ENCODE measurements around the gene IRF2BP1.

IRF2BP1 gene

DNA sequence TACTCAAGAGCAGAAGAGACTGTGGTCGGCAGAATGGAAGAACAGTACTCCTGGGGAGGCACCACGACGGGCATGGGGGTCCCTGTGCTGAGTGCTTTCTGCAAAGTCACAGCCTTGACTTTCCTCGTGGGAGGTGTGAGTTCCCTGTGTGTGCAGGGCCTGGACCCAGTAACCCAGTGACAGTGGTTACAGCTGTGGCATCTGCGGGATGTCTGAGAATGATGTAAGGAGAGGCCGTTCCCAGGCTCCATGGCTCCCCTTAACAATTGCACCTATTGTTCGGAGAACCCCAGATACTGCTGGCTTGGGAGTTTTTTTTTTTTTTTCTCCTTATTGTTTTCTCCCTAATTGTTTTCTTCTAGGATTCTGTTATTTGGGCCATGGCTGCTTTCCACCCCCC is 33.7 kb upstream of the IRF2BP1 start:
- no peak for TF ChIP-seq ZFP37 (tag by site-specific recombination; IDR thresholded peaks at IDR 0.05)
- TF ChIP-seq, protein P1, sequence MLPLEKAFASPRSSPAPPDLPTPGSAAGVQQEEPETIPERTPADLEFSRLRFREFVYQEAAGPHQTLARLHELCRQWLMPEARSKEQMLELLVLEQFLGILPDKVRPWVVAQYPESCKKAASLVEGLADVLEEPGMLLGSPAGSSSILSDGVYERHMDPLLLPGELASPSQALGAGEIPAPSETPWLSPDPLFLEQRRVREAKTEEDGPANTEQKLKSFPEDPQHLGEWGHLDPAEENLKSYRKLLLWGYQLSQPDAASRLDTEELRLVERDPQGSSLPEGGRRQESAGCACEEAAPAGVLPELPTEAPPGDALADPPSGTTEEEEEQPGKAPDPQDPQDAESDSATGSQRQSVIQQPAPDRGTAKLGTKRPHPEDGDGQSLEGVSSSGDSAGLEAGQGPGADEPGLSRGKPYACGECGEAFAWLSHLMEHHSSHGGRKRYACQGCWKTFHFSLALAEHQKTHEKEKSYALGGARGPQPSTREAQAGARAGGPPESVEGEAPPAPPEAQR (tag by site-specific recombination; IDR thresholded peaks at IDR 0.05) = no peak
- no peak for TF ChIP-seq HOXA7 (CRISPR knock-in tag; IDR thresholded peaks at IDR 0.05; ENCODE audit: borderline replicate concordance)
- H3K36me3 ChIP-seq (ENCODE audit: control insufficient read depth in 2 of 2, insufficient read depth in 1 of 2, low read length in 2 of 2) = no peaks in the 10 kb centered on the region
- H3K4me3 ChIP-seq (ENCODE audit: low read depth, low read length) = no peak overlapping the region
- no peaks in the 10 kb centered on the region for H3K9me3 ChIP-seq (ENCODE audit: control insufficient read depth, insufficient read depth, low read depth, low read length)
- CTCF ChIA-PET = no interaction called here
- POLR2A ChIA-PET = interaction anchor here (1.5 kb wide), 1 partner anchor 17 kb away, joined by 6 read pairs; the partner anchor contains the start of gene MYPOP
- no peaks in the 10 kb centered on the region for H3K4me1 ChIP-seq (ENCODE audit: control insufficient read depth, insufficient read depth, low read length)
- H3K27ac ChIP-seq (ENCODE audit: extremely low read depth, low read depth, low read length) = no peak overlapping the region

DNA sequence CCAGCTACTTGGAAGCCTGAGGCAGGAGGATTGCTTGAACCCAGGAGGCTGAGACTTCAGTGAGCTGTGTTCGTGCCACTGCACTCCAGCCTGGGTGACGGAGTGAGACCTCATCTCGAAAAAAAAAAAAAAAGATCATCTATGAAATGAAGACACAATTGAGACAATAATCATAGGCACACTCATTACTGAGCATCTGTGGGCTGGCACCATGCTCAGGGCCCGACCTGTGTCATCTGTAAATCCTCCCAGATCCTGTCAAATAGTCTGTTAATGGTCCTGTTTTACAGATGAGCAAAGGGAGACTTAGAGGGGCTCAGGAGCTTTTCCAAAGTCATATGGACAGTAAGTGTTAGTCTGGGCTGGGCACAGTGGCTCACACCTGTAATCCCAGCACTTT is 32.8 kb upstream of the IRF2BP1 start:
- Histone ChIP-seq H3K4me1 (ENCODE audit: control insufficient read depth, insufficient read depth, low read length) (no peaks in the 10 kb centered on the region), H3K4me3 (ENCODE audit: low read depth, low read length) (no peak overlapping the region), H3K36me3 (ENCODE audit: control insufficient read depth in 2 of 2, insufficient read depth in 1 of 2, low read length in 2 of 2) (no peaks in the 10 kb centered on the region), H3K9me3 (ENCODE audit: control insufficient read depth, insufficient read depth, low read depth, low read length) (no peaks in the 10 kb centered on the region), H3K27ac (ENCODE audit: extremely low read depth, low read depth, low read length) (no peak overlapping the region)
- CTCF ChIA-PET = interaction anchor here (0.6 kb wide), 1 partner anchor 75 kb away, joined by 3 read pairs; no protein-coding TSS in a partner anchor
- TF ChIP-seq, protein P2, sequence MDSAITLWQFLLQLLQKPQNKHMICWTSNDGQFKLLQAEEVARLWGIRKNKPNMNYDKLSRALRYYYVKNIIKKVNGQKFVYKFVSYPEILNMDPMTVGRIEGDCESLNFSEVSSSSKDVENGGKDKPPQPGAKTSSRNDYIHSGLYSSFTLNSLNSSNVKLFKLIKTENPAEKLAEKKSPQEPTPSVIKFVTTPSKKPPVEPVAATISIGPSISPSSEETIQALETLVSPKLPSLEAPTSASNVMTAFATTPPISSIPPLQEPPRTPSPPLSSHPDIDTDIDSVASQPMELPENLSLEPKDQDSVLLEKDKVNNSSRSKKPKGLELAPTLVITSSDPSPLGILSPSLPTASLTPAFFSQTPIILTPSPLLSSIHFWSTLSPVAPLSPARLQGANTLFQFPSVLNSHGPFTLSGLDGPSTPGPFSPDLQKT (IDR thresholded peaks at IDR 0.05; ENCODE audit: borderline replicate concordance, low read depth, low read length) = no peak
- TF ChIP-seq ZNF777 (tag by site-specific recombination; IDR thresholded peaks at IDR 0.05; ENCODE audit: borderline replicate concordance) (no peak), ZFP3 (tag by site-specific recombination; IDR thresholded peaks at IDR 0.05; ENCODE audit: low read depth) (no peak), ZNF48 (tag by site-specific recombination; IDR thresholded peaks at IDR 0.05) (no peak), MZF1 (tag by site-specific recombination; IDR thresholded peaks at IDR 0.05; ENCODE audit: borderline replicate concordance) (no peak), ZNF660 (tag by site-specific recombination; IDR thresholded peaks at IDR 0.05) (no peak), HOXA7 (CRISPR knock-in tag; IDR thresholded peaks at IDR 0.05; ENCODE audit: borderline replicate concordance) (no peak), ZNF473 (tag by site-specific recombination; IDR thresholded peaks at IDR 0.05) (no peak), GLIS1 (tag by site-specific recombination; IDR thresholded peaks at IDR 0.05) (no peak), ZNF610 (tag by site-specific recombination; IDR thresholded peaks at IDR 0.05; ENCODE audit: borderline replicate concordance) (no peak), IKZF3 (tag by site-specific recombination; IDR thresholded peaks at IDR 0.05) (no peak), ZFHX2 (tag by site-specific recombination; conservative IDR thresholded peaks at IDR 0.05) (no peak), YY1 (tag by site-specific recombination; IDR thresholded peaks at IDR 0.05) (no peak), ZNF214 (tag by site-specific recombination; IDR thresholded peaks at IDR 0.05; ENCODE audit: borderline replicate concordance) (no peak), ZBTB48 (tag by site-specific recombination; IDR thresholded peaks at IDR 0.05) (no peak), ZNF658 (tag by site-specific recombination; IDR thresholded peaks at IDR 0.05) (no peak)
- TF ChIP-seq, protein P3, sequence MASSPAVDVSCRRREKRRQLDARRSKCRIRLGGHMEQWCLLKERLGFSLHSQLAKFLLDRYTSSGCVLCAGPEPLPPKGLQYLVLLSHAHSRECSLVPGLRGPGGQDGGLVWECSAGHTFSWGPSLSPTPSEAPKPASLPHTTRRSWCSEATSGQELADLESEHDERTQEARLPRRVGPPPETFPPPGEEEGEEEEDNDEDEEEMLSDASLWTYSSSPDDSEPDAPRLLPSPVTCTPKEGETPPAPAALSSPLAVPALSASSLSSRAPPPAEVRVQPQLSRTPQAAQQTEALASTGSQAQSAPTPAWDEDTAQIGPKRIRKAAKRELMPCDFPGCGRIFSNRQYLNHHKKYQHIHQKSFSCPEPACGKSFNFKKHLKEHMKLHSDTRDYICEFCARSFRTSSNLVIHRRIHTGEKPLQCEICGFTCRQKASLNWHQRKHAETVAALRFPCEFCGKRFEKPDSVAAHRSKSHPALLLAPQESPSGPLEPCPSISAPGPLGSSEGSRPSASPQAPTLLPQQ (tag by site-specific recombination; IDR thresholded peaks at IDR 0.05) = no peak
- TF ChIP-seq, protein P4, sequence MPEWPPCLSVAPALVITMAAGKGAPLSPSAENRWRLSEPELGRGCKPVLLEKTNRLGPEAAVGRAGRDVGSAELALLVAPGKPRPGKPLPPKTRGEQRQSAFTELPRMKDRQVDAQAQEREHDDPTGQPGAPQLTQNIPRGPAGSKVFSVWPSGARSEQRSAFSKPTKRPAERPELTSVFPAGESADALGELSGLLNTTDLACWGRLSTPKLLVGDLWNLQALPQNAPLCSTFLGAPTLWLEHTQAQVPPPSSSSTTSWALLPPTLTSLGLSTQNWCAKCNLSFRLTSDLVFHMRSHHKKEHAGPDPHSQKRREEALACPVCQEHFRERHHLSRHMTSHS (tag by site-specific recombination; IDR thresholded peaks at IDR 0.05) = no peak
- TF ChIP-seq, protein P5, sequence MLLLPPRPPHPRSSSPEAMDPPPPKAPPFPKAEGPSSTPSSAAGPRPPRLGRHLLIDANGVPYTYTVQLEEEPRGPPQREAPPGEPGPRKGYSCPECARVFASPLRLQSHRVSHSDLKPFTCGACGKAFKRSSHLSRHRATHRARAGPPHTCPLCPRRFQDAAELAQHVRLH (tag by site-specific recombination; IDR thresholded peaks at IDR 0.05) = no peak
- TF ChIP-seq, protein P6, sequence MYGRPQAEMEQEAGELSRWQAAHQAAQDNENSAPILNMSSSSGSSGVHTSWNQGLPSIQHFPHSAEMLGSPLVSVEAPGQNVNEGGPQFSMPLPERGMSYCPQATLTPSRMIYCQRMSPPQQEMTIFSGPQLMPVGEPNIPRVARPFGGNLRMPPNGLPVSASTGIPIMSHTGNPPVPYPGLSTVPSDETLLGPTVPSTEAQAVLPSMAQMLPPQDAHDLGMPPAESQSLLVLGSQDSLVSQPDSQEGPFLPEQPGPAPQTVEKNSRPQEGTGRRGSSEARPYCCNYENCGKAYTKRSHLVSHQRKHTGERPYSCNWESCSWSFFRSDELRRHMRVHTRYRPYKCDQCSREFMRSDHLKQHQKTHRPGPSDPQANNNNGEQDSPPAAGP (tag by site-specific recombination; IDR thresholded peaks at IDR 0.05) = no peak
- POLR2A ChIA-PET = interaction anchor here (1.0 to 1.2 kb wide), 2 partner anchors 9 to 16 kb away, joined by 4 read pairs; partner anchors contain the start of gene MYPOP

Data from HEK293 (cell line).